GM19468 (cell line): Measurements from ENCODE around the gene SLC25A42.
"Not testable (repeated sequence)": the region's sequence is repeated elsewhere in the genome, so short reads cannot be mapped to it uniquely, and the experiment has no call there.

Source experiments
- ATAC-seq: cut with Tn5 transposase; IDR thresholded peaks from one replicate; pipeline ENCODE4 v1.9.1; 2021; ENCODE audit warnings: mild to moderate bottlenecking, moderate library complexity, moderate number of reproducible peaks; ENCODE audit not compliant: unreplicated experiment; ENCODE audit errors: extremely low read depth

Gene SLC25A42

DNA sequence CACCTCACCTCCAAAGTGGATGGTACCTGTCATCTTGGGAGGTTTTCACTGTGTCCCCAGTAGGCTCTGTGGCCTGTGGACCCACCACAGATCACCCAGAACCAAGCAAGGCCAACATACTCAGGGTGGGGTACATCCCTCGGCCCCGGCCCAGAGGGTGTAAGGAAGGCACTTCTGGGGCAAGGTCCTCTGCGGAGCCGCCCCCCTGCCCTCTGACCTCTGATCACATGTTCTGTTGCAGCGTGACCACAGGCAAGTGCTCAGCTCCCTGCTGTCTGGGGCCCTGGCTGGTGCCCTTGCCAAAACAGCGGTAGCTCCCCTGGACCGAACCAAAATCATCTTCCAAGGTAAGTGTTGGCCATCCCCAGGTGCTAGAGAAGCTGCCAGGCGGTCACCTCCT lies 37.7 kb downstream of the SLC25A42 start:
- no peak for ATAC-seq

DNA sequence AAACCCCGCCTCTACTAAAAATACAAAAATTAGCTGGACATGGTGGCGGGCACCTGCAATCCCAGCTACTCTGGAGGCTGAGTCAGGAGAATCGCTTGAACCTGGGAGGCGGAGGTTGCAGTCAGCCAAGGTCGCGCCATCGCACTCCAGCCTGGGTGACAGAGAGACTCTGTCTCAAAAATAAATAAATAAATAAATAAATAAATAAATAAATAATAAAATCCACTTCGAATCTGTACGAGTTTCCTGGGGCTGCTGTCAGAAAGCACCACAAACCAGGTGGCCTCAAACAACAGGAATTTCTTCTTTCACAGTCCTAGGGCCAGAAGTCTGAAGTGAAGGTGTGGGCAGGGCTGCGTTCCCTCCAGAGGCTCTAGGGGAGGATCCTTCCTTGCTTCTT lies 38.8 kb downstream of the SLC25A42 start:
- ATAC-seq = not testable (repeated sequence)

DNA sequence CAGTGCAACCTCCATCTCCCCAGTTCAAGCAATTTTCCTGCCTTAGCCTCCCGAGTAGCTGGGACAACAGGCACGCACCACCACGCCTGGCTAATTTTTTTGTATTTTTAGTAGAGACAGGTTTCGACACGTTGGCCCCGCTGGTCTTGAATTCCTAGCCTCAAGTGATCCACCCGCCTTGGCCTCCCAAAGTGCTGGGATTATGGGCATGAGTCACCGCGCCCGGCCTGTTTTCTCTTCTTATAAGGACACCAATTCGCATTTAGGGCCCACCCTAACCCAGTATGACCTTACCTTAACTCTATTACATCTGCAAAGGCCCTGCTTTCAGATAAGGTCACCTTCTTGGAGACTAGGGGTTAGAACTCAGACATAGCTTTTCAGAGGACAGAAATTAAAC lies 39.4 kb downstream of the SLC25A42 start:
- ATAC-seq = no peak

GRCh38 chr19:19105365-19106055 lies 41.7 kb downstream of the SLC25A42 start:
- no peak for ATAC-seq

DNA sequence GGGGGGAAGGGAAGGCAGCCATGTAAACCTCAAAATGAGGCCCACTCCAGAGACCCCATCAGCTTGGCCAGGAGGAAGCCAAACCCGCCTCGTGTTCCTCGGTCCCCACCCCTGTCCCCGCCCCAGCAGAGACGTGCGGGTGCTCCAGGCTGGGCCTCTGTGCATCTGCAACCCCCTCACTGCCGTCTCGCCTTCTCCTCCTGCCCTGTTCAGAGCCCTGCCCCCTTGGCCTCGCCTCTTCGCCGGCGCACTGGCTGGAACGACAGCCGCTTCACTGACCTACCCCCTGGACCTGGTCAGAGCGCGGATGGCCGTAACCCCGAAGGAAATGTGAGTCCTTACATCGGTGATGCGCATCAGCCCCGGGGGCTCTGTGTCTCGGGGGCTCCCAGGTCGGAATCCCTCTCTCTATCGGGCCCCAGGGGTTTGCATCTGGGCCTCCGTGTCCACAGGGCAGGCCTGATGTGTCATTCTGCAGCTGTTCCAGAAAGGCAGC lies 42.3 kb downstream of the SLC25A42 start:
- ATAC-seq = no peak

GRCh38 chr19:19106938-19107337 lies 43.1 kb downstream of the SLC25A42 start:
- ATAC-seq = not testable (repeated sequence)

DNA sequence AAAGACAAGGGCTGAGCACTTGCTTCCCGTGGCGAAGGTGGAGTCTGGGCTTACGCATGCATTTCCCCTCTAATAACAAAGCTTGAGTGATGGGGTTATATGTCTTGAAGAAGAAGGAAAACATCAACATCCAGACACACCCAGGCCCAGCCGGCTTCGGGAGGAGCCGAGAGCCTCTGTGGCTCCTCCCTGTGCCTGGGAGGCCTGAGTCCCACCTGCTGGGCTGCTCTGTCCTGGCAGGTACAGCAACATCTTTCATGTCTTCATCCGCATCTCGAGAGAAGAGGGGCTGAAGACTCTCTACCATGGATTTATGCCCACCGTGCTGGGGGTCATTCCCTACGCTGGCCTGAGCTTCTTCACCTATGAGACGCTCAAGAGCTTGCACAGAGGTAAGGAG lies 43.9 kb downstream of the SLC25A42 start:
- no peak for ATAC-seq

DNA sequence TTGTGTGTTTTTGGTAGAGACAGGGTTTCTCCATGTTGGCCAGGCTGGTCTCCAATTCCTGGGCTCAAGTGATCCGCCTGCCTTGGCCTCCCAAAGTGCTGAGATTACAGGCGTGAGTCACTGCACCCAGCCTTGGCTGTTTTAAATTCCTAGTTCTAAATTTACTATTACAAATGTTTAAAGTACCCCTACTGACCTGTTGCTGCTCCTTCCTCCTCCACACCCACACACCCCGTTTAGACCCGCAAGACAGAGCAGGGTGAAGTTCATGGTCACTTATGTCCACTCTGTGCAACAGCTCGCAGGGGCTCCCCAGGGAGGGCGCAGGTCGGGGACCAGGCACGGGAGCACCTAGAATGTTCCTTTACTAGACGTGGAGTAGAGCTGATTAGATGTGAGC lies 45.8 kb downstream of the SLC25A42 start:
- ATAC-seq = no peak

DNA sequence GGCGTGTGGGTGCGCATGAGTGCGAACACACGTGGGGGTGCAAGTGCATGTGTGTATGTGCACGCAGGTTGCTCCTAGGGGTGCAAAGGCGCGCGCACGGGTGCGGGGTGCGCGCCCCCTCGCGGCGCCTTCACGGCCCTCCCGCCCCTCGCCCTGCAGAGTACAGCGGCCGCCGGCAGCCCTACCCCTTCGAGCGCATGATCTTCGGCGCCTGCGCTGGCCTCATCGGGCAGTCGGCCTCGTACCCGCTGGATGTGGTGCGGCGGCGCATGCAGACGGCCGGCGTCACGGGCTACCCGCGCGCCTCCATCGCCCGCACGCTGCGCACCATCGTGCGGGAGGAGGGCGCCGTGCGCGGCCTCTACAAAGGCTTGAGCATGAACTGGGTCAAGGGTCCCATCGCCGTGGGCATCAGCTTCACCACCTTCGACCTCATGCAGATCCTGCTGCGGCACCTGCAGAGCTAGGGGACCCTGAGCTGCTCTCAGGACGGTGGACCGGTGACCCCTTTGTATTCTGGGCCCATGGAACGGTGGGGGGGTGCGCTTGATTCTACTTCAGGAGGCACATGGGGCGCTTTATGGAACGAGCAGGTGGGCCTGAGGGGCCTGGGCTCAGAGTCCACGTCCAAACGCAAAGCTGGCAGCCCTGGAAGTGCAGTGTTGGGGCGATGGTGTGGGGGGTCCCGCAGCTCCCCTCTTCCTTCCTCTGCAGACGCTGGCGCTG lies 46.8 kb downstream of the SLC25A42 start:
- ATAC-seq = no peak

- no peak for ATAC-seq
Measured at GRCh38 chr19:19111136-19111835, 47.5 kb downstream of the SLC25A42 start.

DNA sequence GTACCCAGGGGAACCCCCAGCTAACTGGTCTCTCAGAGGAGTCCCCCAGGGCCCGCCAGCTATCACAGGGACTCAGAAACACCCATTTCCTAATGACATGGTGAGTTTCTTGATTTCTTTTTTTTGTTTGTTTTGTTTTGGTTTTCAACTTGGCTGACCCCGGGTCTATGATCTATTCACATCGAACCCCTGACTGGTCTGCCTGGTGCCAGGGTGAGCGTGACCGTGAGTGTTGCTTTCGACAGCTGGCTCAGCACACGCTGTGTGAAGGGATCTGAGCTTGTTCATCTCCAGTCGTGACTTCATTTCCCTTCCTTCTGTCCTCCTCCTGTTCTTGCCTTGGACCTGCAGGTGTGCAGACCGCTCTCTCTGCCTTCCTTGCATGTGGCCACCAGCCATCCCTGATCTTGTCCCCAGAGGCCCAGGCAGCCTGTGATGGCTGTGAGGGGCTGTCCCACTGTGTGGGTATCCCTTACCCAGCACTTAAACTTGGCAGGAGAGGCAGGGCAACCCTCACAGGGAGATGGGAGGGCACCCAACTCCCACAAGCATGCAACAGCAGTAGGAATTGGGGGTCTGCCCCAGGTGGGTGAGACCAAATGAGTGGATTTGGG lies 48.3 kb downstream of the SLC25A42 start:
- ATAC-seq = no peak

DNA sequence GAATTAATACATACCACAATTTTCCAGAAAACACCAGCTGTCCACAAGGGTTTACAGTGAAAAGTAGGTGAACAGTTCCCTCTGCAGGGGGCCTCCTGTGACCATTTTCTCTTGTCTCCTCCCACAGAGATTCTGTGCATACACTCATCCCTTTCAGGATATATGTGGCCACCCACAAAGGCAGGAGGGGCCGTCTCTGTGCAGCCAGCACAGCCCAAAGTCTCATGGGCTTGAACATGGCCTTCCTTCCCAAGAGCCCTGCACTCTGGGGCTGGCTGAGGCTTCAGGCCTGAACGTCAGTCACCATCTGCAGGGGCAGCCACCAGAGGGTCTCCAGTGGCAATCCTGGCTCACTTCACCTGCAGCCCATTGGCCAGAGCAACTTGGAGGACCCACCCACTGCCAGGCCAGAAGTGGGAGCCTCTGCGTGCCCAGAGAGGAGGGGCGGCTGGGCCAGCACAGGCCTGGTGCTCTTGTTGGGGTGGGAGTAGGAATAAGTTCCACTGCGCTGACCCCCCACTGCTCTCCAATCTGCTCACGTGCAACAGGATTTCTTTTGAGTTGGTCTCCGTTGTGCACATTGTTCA lies 49.3 kb downstream of the SLC25A42 start:
- no peak for ATAC-seq

GRCh38 chr19:19115954-19116353 lies 52.2 kb downstream of the SLC25A42 start:
- no peak for ATAC-seq

DNA sequence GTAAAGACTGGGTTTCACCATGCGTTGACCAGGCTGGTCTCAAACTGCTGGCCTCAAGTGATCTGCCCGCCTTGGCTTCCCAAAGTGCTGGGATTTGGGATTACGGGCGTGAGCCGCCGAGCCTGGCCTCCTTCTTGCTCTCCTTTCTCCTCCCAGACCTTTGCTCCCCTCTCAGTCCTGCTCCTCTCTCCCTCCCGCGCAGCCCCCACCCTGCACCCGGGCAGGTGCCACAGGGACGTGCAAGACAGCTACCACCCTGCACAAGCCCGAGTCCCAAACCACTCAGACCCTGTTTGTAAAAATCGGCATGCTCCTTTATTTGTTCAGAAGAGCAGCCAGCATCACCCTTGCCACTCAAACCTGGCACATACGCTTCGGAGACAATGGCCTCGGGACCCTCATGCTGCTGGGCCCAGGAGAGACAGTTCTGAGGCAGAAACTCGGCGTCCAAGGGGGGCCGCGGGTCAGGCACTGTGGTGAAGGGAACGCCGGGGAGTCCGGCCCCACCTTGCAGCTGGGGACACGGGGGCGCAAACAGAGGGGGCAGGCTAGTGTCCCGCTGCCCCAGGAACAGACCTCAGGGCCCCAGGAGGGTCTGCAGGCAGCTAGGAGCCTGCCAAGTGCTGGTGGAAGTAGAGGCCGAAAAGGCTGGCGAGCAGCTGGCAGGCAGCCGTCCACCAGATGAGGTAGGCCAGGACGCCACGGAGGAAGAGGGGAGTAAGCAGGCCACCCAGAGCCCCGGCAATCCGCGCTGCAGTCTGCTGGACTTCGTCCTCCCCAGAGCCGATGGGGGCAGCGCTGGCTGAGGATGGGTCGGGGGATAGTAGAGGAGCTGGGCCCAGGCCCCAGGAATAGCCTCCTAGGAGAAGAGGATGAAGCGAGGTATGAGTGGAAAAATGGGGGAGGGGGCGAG lies 55.8 kb downstream of the SLC25A42 start:
- no peak for ATAC-seq

DNA sequence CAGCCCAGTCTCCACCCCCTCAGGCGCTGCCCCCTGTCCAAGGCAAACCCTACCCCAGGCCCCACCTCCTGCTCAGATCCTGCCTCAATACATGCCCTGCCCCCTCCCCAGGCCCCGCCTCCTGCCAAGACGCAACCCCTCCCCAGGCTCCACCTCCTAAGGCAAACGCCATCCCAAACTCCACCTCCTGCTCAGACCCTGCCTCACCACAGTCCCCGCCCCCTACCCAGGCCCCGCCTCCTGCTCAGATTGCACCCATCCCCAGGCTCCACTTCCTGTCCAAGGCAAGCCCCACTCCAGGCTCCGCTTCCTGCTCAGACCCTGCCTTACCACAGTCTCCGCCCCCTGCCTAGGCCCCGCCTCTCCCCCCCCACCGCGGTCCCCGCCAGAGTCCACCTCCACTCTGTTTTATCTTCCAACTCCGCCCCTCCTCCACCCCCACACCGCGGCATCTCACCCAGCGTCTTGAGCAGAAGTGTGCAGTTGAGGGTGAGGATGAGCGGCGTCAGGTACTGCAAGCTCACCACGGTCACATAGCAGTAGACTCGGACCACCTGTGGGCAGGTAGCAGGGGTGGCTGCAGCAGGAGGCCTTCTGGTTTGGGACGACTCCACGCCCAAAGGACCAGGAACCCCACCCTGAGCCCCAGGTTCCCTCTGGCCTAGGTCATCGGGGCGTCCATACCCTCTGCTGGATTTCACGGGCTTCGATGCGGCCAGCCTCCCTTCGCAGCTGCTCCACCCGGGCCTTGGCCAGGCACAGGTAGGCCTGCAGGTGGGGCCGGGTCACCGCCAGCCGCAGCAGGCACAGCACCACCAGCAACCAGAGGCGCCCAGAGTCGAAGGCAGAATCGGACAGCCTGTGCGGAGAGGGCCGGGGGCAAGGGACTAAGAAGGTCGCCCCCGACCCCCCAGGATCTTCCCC lies 56.8 kb downstream of the SLC25A42 start:
- ATAC-seq = no peak

- no peak for ATAC-seq
Measured at GRCh38 chr19:19121371-19121770, 57.6 kb downstream of the SLC25A42 start.

DNA sequence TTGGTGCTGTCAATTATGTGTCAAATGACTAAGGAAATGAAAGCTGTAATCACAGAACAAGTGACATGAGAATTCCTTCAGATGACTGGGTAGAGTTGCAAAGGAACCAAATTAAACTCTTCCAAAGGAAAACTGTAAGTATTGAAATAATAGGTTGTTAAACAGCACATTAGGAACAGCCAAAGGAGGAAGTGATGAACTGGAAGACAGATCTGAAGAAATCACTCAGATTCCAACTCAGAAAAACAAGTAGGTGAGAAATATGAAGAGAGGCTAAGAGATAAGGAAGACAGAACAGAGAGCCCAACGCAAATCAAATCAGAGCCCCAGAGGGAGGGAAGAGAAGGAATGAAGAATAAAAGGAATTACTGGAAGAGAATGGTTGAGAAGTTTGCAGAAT lies 59.1 kb downstream of the SLC25A42 start:
- ATAC-seq = no peak

- no peak for ATAC-seq
Measured at GRCh38 chr19:19123386-19123785, 59.6 kb downstream of the SLC25A42 start.
